Karpas-422 (cell line): ENCODE data around the gene FRY. TPM values are rescaled to one million over a fixed set of nuclear protein-coding genes. Genes with fewer than 3 reads are reported as not detected.

Experiments used
- DNase-seq: peaks from one replicate; pipeline ENCODE4 v3.0.0-alpha.2; 2015
- H2AFZ ChIP-seq: fragments of 200-600 bp; sonication (generic); 2 replicates; pipeline ENCODE4 v1.6.1; 2014; ENCODE audit warnings: antibody characterized with exemption, low read length, mixed read lengths
- H3K27ac ChIP-seq: fragments of 200-600 bp; sonication (generic); 2 replicates; pipeline ENCODE4 v1.5.1; 2014; ENCODE audit warnings: mild to moderate bottlenecking, low read length, moderate library complexity
- H3K27me3 ChIP-seq: fragments of 200-600 bp; sonication (generic); 2 replicates; pipeline ENCODE4 v1.6.1; 2014; ENCODE audit warnings: low read length, mixed read lengths
- H3K36me3 ChIP-seq: fragments of 200-600 bp; sonication (generic); 2 replicates; pipeline ENCODE4 v1.6.1; 2014; ENCODE audit warnings: low read length, mixed read lengths; ENCODE audit not compliant: insufficient read depth
- H3K4me1 ChIP-seq: fragments of 200-600 bp; sonication (generic); 2 replicates; pipeline ENCODE4 v1.6.1; 2014; ENCODE audit warnings: mild to moderate bottlenecking, low read length, mixed read lengths
- H3K4me2 ChIP-seq: fragments of 200-600 bp; sonication (generic); 2 replicates; pipeline ENCODE4 v1.6.1; 2014; ENCODE audit warnings: low read length, low read depth, mild to moderate bottlenecking; ENCODE audit not compliant: poor library complexity, severe bottlenecking
- H3K4me3 ChIP-seq: fragments of 200-600 bp; sonication (generic); 2 replicates; pipeline ENCODE4 v1.5.1; 2014; ENCODE audit warnings: mild to moderate bottlenecking, antibody characterized with exemption, low read length, mixed read lengths
- H3K79me2 ChIP-seq: fragments of 200-600 bp; sonication (generic); 2 replicates; pipeline ENCODE4 v1.6.1; 2014; ENCODE audit warnings: mild to moderate bottlenecking, low read length, mixed read lengths
- H3K9ac ChIP-seq: fragments of 200-600 bp; sonication (generic); 2 replicates; pipeline ENCODE4 v1.6.0; 2014; ENCODE audit warnings: low read length
- H3K9me2 ChIP-seq: fragments of 200-600 bp; sonication (generic), shearing (Covaris generic); replicated peaks from 2 replicates; pipeline ENCODE4 v1.6.0; 2014; ENCODE audit warnings: mild to moderate bottlenecking, low read length, moderate library complexity; ENCODE audit not compliant: insufficient read depth
- H3K9me3 ChIP-seq: fragments of 300-700, 200-600 bp; sonication (generic); 2 replicates; pipeline ENCODE4 v1.6.1; 2014; ENCODE audit warnings: low read length, mixed read lengths
- H4K20me1 ChIP-seq: fragments of 200-600 bp; sonication (generic); 2 replicates; pipeline ENCODE4 v1.6.1; 2014; ENCODE audit warnings: mild to moderate bottlenecking, antibody characterized with exemption, low read length, low read depth; ENCODE audit not compliant: insufficient read depth
- total RNA-seq: library from RNA; depleted of rRNA; stranded (reverse); fragments of >200 nt; shearing (Covaris generic); gene quantifications from 2 replicates; pipeline ENCODE4 v1.2.3, GENCODE V29; 2014; ENCODE audit warnings: low replicate concordance

The FRY gene
- total RNA-seq, 1 experiment from 2014 or later, result 1.6 TPM

- Histone ChIP-seq H3K27me3 (no peaks in the 10 kb centered on the region), H3K9me2 (no peaks in the 10 kb centered on the region), H3K79me2 (no peaks in the 10 kb centered on the region), H2AFZ (no peak overlapping the region), H4K20me1 (no peaks in the 10 kb centered on the region), H3K27ac (no peak overlapping the region), H3K9ac (no peak overlapping the region), H3K4me1 (no peaks in the 10 kb centered on the region), H3K4me3 (no peak overlapping the region), H3K9me3 (no peaks in the 10 kb centered on the region), H3K36me3 (no peaks in the 10 kb centered on the region), H3K4me2 (no peak overlapping the region)
- no peak for DNase-seq
Observed at GRCh38 chr13:32134241-32135055, 102.9 kb downstream of the FRY start.

GRCh38 chr13:32135056-32135390, 103.4 kb downstream of the FRY start:
- Histone ChIP-seq H3K9me3 (no peaks in the 10 kb centered on the region), H3K27me3 (no peaks in the 10 kb centered on the region), H3K36me3 (no peaks in the 10 kb centered on the region), H2AFZ (no peak overlapping the region), H3K4me1 (no peaks in the 10 kb centered on the region), H3K4me2 (no peak overlapping the region), H4K20me1 (no peaks in the 10 kb centered on the region), H3K9me2 (no peaks in the 10 kb centered on the region), H3K9ac (no peak overlapping the region), H3K4me3 (no peak overlapping the region), H3K79me2 (no peaks in the 10 kb centered on the region), H3K27ac (no peak overlapping the region)
- no peak for DNase-seq

GRCh38 chr13:32135655-32136054, 104.1 kb downstream of the FRY start:
- no peak overlapping the region for H3K4me3 ChIP-seq
- no peaks in the 10 kb centered on the region for H4K20me1 ChIP-seq
- no peaks in the 10 kb centered on the region for H3K79me2 ChIP-seq
- no peaks in the 10 kb centered on the region for H3K9me2 ChIP-seq
- no peaks in the 10 kb centered on the region for H3K4me1 ChIP-seq
- H3K27me3 ChIP-seq, result no peaks in the 10 kb centered on the region
- no peaks in the 10 kb centered on the region for H3K36me3 ChIP-seq
- H2AFZ ChIP-seq, result no peak overlapping the region
- H3K9ac ChIP-seq, result no peak overlapping the region
- no peaks in the 10 kb centered on the region for H3K9me3 ChIP-seq
- DNase-seq, result no peak
- H3K4me2 ChIP-seq, result no peak overlapping the region
- no peak overlapping the region for H3K27ac ChIP-seq

GRCh38 chr13:32136061-32136460, 104.5 kb downstream of the FRY start:
- Histone ChIP-seq H3K79me2 (no peaks in the 10 kb centered on the region), H3K4me2 (no peak overlapping the region), H3K4me1 (no peaks in the 10 kb centered on the region), H3K27ac (no peak overlapping the region), H3K9me3 (no peaks in the 10 kb centered on the region), H3K4me3 (no peak overlapping the region), H4K20me1 (no peaks in the 10 kb centered on the region), H3K9me2 (no peaks in the 10 kb centered on the region), H3K27me3 (no peaks in the 10 kb centered on the region), H3K36me3 (no peaks in the 10 kb centered on the region), H2AFZ (no peak overlapping the region), H3K9ac (no peak overlapping the region)
- DNase-seq, result no peak

GRCh38 chr13:32136716-32137115, 105.1 kb downstream of the FRY start:
- Histone ChIP-seq H3K9ac (no peak overlapping the region), H3K27me3 (no peaks in the 10 kb centered on the region), H4K20me1 (no peaks in the 10 kb centered on the region), H3K36me3 (no peaks in the 10 kb centered on the region), H3K4me2 (no peak overlapping the region), H3K79me2 (no peaks in the 10 kb centered on the region), H2AFZ (no peak overlapping the region), H3K9me2 (no peaks in the 10 kb centered on the region), H3K4me1 (no peaks in the 10 kb centered on the region), H3K27ac (no peak overlapping the region), H3K9me3 (no peaks in the 10 kb centered on the region), H3K4me3 (no peak overlapping the region)
- no peak for DNase-seq

GRCh38 chr13:32139251-32139650, 107.7 kb downstream of the FRY start:
- DNase-seq, result no peak
- no peaks in the 10 kb centered on the region for H3K36me3 ChIP-seq
- H3K9me3 ChIP-seq, result no peaks in the 10 kb centered on the region
- no peaks in the 10 kb centered on the region for H3K4me1 ChIP-seq
- H3K4me3 ChIP-seq, result no peak overlapping the region
- no peak overlapping the region for H3K27ac ChIP-seq
- H3K27me3 ChIP-seq, result no peaks in the 10 kb centered on the region
- H4K20me1 ChIP-seq, result no peaks in the 10 kb centered on the region
- H3K9me2 ChIP-seq, result no peaks in the 10 kb centered on the region
- no peak overlapping the region for H2AFZ ChIP-seq
- no peak overlapping the region for H3K4me2 ChIP-seq
- no peaks in the 10 kb centered on the region for H3K79me2 ChIP-seq
- no peak overlapping the region for H3K9ac ChIP-seq

- Histone ChIP-seq H3K27ac (no peak overlapping the region), H2AFZ (no peak overlapping the region), H3K9ac (no peak overlapping the region), H3K79me2 (no peaks in the 10 kb centered on the region), H3K9me2 (no peaks in the 10 kb centered on the region), H4K20me1 (no peaks in the 10 kb centered on the region), H3K9me3 (no peaks in the 10 kb centered on the region), H3K4me3 (no peak overlapping the region), H3K4me2 (no peak overlapping the region), H3K4me1 (no peaks in the 10 kb centered on the region), H3K36me3 (no peaks in the 10 kb centered on the region), H3K27me3 (no peaks in the 10 kb centered on the region)
- no peak for DNase-seq
Observed at GRCh38 chr13:32140109-32140508, 108.5 kb downstream of the FRY start.

GRCh38 chr13:32141462-32141861, 109.9 kb downstream of the FRY start:
- H3K27ac ChIP-seq, result no peak overlapping the region
- no peaks in the 10 kb centered on the region for H3K27me3 ChIP-seq
- H3K9me2 ChIP-seq, result no peaks in the 10 kb centered on the region
- H3K4me1 ChIP-seq, result no peaks in the 10 kb centered on the region
- H3K4me3 ChIP-seq, result no peak overlapping the region
- DNase-seq, result no peak
- H3K4me2 ChIP-seq, result no peak overlapping the region
- H3K9ac ChIP-seq, result no peak overlapping the region
- no peaks in the 10 kb centered on the region for H4K20me1 ChIP-seq
- H2AFZ ChIP-seq, result no peak overlapping the region
- no peaks in the 10 kb centered on the region for H3K36me3 ChIP-seq
- no peaks in the 10 kb centered on the region for H3K79me2 ChIP-seq
- no peaks in the 10 kb centered on the region for H3K9me3 ChIP-seq
